ENCODE measurements around the gene SLC34A3. TPM values are rescaled to one million over a fixed set of nuclear protein-coding genes. Genes with fewer than 3 reads are reported as not detected.

The SLC34A3 gene
- total RNA-seq, 2 donors from 2014 or later, result 0.54 TPM; not detected in 1

DNA sequence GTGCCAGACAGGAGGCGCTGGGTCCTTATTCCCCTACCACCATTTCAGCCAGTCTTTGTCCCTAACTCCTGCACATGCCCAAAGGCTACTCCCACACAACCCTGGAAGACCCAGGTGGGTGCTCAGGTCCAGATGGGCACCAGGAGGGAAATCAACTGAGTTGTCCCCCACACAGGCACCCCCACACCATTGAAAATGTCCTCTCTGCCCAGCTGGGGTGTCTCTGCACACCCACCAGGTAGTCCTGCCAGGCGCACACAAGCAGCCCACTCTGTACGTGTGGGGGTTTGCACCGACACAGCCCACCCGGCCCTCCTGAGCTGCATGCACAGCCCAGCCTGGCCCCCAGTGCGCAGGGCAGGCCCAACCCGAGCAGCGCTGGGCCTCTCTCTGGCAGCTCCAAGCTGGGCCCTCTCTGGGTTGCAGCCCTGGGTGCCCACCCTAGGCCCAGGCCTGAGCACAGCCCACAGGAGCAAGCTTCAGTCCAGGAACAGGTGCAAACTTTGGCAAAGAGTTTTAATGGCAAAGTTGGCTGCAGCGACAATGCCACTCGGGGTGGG, 10.9 kb upstream of the SLC34A3 start:
- Histone ChIP-seq H3K27ac (no peak overlapping the region), H3K4me1 (ENCODE audit: control insufficient read depth in 1 of 2, low read depth in 2 of 2) (peaks cover 7 to 19% of the 10 kb centered on the region in 2 donors)

DNA sequence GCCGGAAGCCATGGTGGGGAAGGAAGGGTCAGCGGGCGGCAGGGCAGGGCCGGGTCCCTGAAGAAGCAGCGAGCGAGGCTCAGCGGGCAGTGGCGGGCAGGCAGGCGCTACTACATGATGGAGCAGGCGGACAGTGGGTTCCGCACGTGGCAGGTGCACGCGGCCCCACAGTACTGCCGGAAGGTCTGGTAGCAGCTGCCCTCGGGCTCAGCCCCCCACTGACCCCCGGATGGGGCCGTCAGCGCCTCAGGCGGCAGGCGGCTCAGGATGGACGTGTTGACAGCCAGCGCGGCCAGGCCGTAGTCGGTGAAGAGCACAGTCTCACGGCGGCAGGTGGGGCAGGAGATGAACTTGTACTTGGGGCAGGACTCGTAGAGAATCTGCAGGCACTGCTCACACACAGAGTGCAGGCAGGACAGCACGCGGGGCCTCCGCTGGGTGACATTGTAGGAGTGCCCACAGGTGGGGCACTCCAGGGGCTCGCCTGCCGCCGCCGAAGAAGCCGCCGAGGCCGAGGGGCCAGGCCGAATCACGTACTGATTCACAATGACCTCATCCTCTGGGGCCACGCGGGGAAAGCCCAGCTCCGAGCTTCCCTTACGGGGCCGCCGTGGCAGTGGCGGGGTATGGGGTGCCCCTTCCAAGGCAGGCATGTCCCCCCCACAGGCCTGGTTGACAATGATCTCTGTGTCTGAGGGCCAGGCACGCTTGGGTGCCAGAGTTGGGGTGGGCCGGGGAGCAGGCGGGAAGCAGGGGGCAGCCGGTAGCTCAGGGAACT, 10.2 kb upstream of the SLC34A3 start:
- H3K4me1 ChIP-seq (ENCODE audit: control insufficient read depth in 1 of 2, low read depth in 2 of 2), result peaks cover 7 to 19% of the 10 kb centered on the region in 2 donors
- no peak overlapping the region for H3K27ac ChIP-seq
- TF ChIP-seq CTCF (IDR thresholded peaks at IDR 0.05), result no peak
- no peak overlapping the region for H3K4me3 ChIP-seq
- H3K9me3 ChIP-seq, result no peaks in the 10 kb centered on the region
- ATAC-seq (ENCODE audit: insufficient number of reproducible peaks, low FRiP score, low read depth) (no peak), DNase-seq (ENCODE audit: low spot score) (no peak)
- no peaks in the 10 kb centered on the region for H3K27me3 ChIP-seq (replicated peaks; ENCODE audit: insufficient read depth)
- H3K36me3 ChIP-seq, result no peaks in the 10 kb centered on the region

More for the DNA sequence above, 10.9 kb upstream of the SLC34A3 start:
- H3K27me3 ChIP-seq (replicated peaks; ENCODE audit: insufficient read depth), result no peaks in the 10 kb centered on the region
- TF ChIP-seq CTCF (IDR thresholded peaks at IDR 0.05), result no peak
- no peak overlapping the region for H3K4me3 ChIP-seq
- no peak for DNase-seq (ENCODE audit: low spot score)
- no peak for ATAC-seq (ENCODE audit: insufficient number of reproducible peaks, low FRiP score, low read depth)
- no peaks in the 10 kb centered on the region for H3K36me3 ChIP-seq
- no peaks in the 10 kb centered on the region for H3K9me3 ChIP-seq

GRCh38 chr9:137221095-137221505, 9.6 kb upstream of the SLC34A3 start:
- H3K27me3 ChIP-seq (replicated peaks; ENCODE audit: insufficient read depth), result no peaks in the 10 kb centered on the region
- no peak for TF ChIP-seq CTCF (IDR thresholded peaks at IDR 0.05)
- peaks cover 7 to 19% of the 10 kb centered on the region in 2 donors for H3K4me1 ChIP-seq (ENCODE audit: control insufficient read depth in 1 of 2, low read depth in 2 of 2)
- ATAC-seq (ENCODE audit: insufficient number of reproducible peaks, low FRiP score, low read depth) (no peak), DNase-seq (ENCODE audit: low spot score) (no peak)
- no peak overlapping the region for H3K4me3 ChIP-seq
- no peaks in the 10 kb centered on the region for H3K36me3 ChIP-seq
- H3K27ac ChIP-seq, result no peak overlapping the region
- no peaks in the 10 kb centered on the region for H3K9me3 ChIP-seq

DNA sequence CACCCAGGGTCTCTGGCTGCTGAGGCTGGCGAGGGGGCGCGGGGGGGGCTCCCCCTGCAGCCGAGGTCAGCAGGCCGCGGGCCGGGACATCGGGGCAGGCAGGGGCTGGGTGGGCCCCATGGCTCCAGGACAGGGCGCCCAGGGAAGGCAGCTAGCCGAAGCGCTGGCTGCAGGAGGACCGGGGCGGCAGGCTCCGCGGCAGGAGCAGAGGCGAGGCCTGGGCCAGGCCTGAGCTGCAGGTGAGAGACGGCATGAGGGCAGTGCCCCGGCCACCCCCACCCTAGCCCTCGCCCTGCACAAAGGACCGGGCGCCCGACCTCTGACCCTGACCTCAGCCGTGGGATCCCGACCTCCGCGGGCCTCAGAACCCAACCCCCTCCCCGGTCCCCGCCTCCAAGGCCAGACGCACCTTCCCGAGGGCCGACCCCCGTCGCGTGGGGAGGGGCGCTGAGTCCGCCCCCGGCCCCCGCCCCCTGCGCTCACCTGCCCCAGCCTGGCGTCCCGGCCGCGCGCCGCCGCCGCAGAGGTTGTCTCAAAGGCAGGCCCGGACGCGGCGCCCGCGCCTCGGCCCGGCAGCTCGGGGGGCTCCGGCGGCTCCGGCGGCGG, 9.1 kb upstream of the SLC34A3 start:
- Histone ChIP-seq H3K9me3 (no peaks in the 10 kb centered on the region), H3K4me3 (peak overlapping the region; percentile 63), H3K27ac (no peak overlapping the region), H3K4me1 (ENCODE audit: control insufficient read depth in 1 of 2, low read depth in 2 of 2) (peaks cover 7 to 19% of the 10 kb centered on the region in 2 donors), H3K27me3 (replicated peaks; ENCODE audit: insufficient read depth) (no peaks in the 10 kb centered on the region), H3K36me3 (no peaks in the 10 kb centered on the region)
- no peak for ATAC-seq (ENCODE audit: insufficient number of reproducible peaks, low FRiP score, low read depth)
- no peak for DNase-seq (ENCODE audit: low spot score)
- TF ChIP-seq CTCF (IDR thresholded peaks at IDR 0.05), result no peak

Measured in thoracic aorta (tissue), 2 donors.